K562 (cell line): Measurements from ENCODE around the gene SLA2. TPM values are rescaled to one million over a fixed set of nuclear protein-coding genes. Genes with fewer than 3 reads are reported as not detected.

Source experiments
- BRD4 ChIP-seq: fragments of 200-600 bp; sonication (generic); IDR thresholded peaks from 2 replicates; pipeline ENCODE4 v1.6.1; 2017; ENCODE audit warnings: inconsistent platforms
- CGGBP1 ChIP-seq: fragments of 250-450 bp; sonication (Bioruptor Pico); IDR thresholded peaks from 2 replicates; pipeline ENCODE4 v1.9.0; 2021; ENCODE audit warnings: mild to moderate bottlenecking
- E2F1 ChIP-seq: sonication (generic); formaldehyde crosslinking; IDR thresholded peaks from 2 replicates; pipeline ENCODE4 v1.8.1; 2023; ENCODE audit warnings: mild to moderate bottlenecking, missing genetic modification reagents, moderate library complexity
- HEY1 ChIP-seq: fragments of 250-450 bp; sonication (Bioruptor Pico); IDR thresholded peaks from 2 replicates; pipeline ENCODE4 v1.5.0; 2020; ENCODE audit warnings: mild to moderate bottlenecking, moderate library complexity, borderline replicate concordance
- NONO ChIP-seq, 2 experiments: fragments of 200-400 bp in 1 of 2; fragments of 450-650 bp in 1 of 2; formaldehyde crosslinking in 1 of 2; IDR thresholded peaks; 2 replicates each; pipeline ENCODE4 v1.6.1; 2017; ENCODE audit warnings: low read depth in 2 of 2, mild to moderate bottlenecking in 2 of 2, moderate library complexity in 2 of 2, low read length in 1 of 2
- REST ChIP-seq, 2 experiments: fragments of 450-650 bp; formaldehyde crosslinking in 1 of 2; IDR thresholded peaks; 2 replicates each; pipeline versions ENCODE4 v1.4.0 to v1.6.1; 2014 to 2020; ENCODE audit warnings: mild to moderate bottlenecking in 2 of 2, borderline replicate concordance in 1 of 2, low read depth in 1 of 2
- TEAD2 ChIP-seq: fragments of 450-650 bp; IDR thresholded peaks from 2 replicates; pipeline ENCODE4 v1.6.1; 2016; ENCODE audit warnings: missing genetic modification characterization, control low read depth, missing compliant biosample characterization
- THAP7 ChIP-seq: fragments of 250-450 bp; sonication (Bioruptor Pico); IDR thresholded peaks from 2 replicates; pipeline ENCODE4 v1.5.0; 2021
- THRAP3 ChIP-seq: fragments of 450-650 bp; IDR thresholded peaks from 2 replicates; pipeline ENCODE4 v1.6.1; 2016; ENCODE audit warnings: mild to moderate bottlenecking, inconsistent platforms, borderline replicate concordance
- ZKSCAN8 ChIP-seq: fragments of 200-800 bp; sonication (Bioruptor generic); IDR thresholded peaks from 2 replicates; pipeline ENCODE4 v1.6.1; 2016; ENCODE audit warnings: missing genetic modification characterization, missing compliant biosample characterization
- ZNF592 ChIP-seq: fragments of 450-650 bp; IDR thresholded peaks from 2 replicates; pipeline ENCODE4 v1.6.1; 2017; ENCODE audit warnings: antibody characterized with exemption, mild to moderate bottlenecking
- ZSCAN32 ChIP-seq: fragments of 450-650 bp; formaldehyde crosslinking; IDR thresholded peaks from 2 replicates; pipeline ENCODE4 v1.4.0; 2020; ENCODE audit warnings: mild to moderate bottlenecking, moderate library complexity
- polyA plus RNA-seq, 8 experiments: library from polyadenylated mRNA; depleted of rRNA in 4 of 8; stranded (reverse) in 5 of 8; unstranded in 3 of 8; fragments of >200 nt; fragmentation: Nextera tagmentation in 2 of 8; fragmentation: Illumina TruSeq in 1 of 8; extraction: Ambion mirVana in 2 of 8; extraction: Trizol in 1 of 8; gene quantifications; 2 replicates each; pipeline versions ENCODE4 v1.2.1 to v1.2.3, GENCODE V29; 2011 to 2014; ENCODE audit warnings: inconsistent platforms in 1 of 8, missing spikeins in 1 of 8
- total RNA-seq, 7 experiments: library from RNA; depleted of rRNA in 6 of 7; stranded (reverse); fragments of >200 nt in 6 of 7; fragmentation: Illumina TruSeq in 2 of 7; extraction: Trizol in 2 of 7; gene quantifications; 2 replicates each; pipeline versions ENCODE4 v1.2.1 to v1.2.3, GENCODE V29; 2011 to 2021; ENCODE audit warnings: low replicate concordance in 1 of 7

SLA2 gene
- total and polyA plus RNA-seq, 9 of the 15 experiments (the other 6 are each of a cell fraction or from before 2014, with no cell fraction given): 0.07 TPM; not detected in 7

- TF ChIP-seq ZNF592 (peak; percentile 85), TEAD2 (no peak), NONO (IDR thresholded peaks at IDR 0.05; ENCODE audit: low read depth in 2 of 2, low read length in 1 of 2) (no peak), E2F1 (CRISPR knock-in tag) (0 out of 2 replicates have a peak, but pooled peaks have one; percentile 10), REST (IDR thresholded peaks at IDR 0.05; ENCODE audit: borderline replicate concordance) (no peak), REST (CRISPR knock-in tag; IDR thresholded peaks at IDR 0.05; ENCODE audit: low read depth) (peak; percentile 17; the same call in 1 of the 2 replicates), BRD4 (peak; percentile 67; the same call in 1 of the 2 replicates), THRAP3 (no peak), ZSCAN32 (CRISPR knock-in tag) (no peak), HEY1 (CRISPR knock-in tag) (no peak), CGGBP1 (CRISPR knock-in tag) (no peak), THAP7 (CRISPR knock-in tag) (no peak), ZKSCAN8 (CRISPR knock-in tag) (peak; percentile 63; the same call in 1 of the 2 replicates)
Measured at GRCh38 chr20:36604952-36605398, 41.0 kb downstream of the SLA2 start (continued).
